Ectodermal cell (in vitro differentiated cells): ENCODE results near the gene TRIM23. TPM values are rescaled to one million over a fixed set of nuclear protein-coding genes. Genes with fewer than 3 reads are reported as not detected.

Experiments used
- H3K27ac ChIP-seq: 2 replicates; pipeline ENCODE4 v1.7.0; 2013; ENCODE audit warnings: mild to moderate bottlenecking, low read depth, low read length; ENCODE audit not compliant: insufficient read depth, poor library complexity, severe bottlenecking
- H3K27me3 ChIP-seq: 2 replicates; pipeline ENCODE4 v1.7.0; 2013; ENCODE audit warnings: mild to moderate bottlenecking, low read length; ENCODE audit not compliant: insufficient read depth, control insufficient read depth, poor library complexity, severe bottlenecking
- H3K36me3 ChIP-seq: one replicate; pipeline ENCODE4 v1.7.0; 2013; ENCODE audit warnings: low read length; ENCODE audit not compliant: control insufficient read depth, insufficient read depth
- H3K4me1 ChIP-seq: one replicate; pipeline ENCODE4 v1.7.0; 2013; ENCODE audit warnings: low read length; ENCODE audit not compliant: control insufficient read depth, insufficient read depth
- H3K4me3 ChIP-seq: 2 replicates; pipeline ENCODE4 v1.7.0; 2013; ENCODE audit warnings: low read depth, low read length, control low read depth; ENCODE audit not compliant: insufficient read depth
- H3K9me3 ChIP-seq: 2 replicates; pipeline ENCODE4 v1.7.0; 2013; ENCODE audit warnings: mild to moderate bottlenecking, low read length, moderate library complexity; ENCODE audit not compliant: control insufficient read depth
- WGBS, 2 experiments: methylation state at CpG; one replicate each; pipeline ENCODE4 v1.1.7; 2013; ENCODE audit warnings: missing lambda C conversion rate in 2 of 2; 5-methylcytosine and 5-hydroxymethylcytosine counted together
- polyA plus RNA-seq, 4 experiments: library from polyadenylated mRNA; stranded (reverse); fragments of 50-300 nt; gene quantifications; one replicate each; pipeline ENCODE4 v1.2.3, GENCODE V29; 2013

TRIM23 gene
- polyA plus RNA-seq (2013, experiment 1 of 4), result 16.1 TPM
- polyA plus RNA-seq (2013, experiment 2 of 4), result 15.1 TPM
- polyA plus RNA-seq (2013, experiment 3 of 4), result 13.2 TPM
- polyA plus RNA-seq (2013, experiment 4 of 4), result 14.0 TPM

DNA sequence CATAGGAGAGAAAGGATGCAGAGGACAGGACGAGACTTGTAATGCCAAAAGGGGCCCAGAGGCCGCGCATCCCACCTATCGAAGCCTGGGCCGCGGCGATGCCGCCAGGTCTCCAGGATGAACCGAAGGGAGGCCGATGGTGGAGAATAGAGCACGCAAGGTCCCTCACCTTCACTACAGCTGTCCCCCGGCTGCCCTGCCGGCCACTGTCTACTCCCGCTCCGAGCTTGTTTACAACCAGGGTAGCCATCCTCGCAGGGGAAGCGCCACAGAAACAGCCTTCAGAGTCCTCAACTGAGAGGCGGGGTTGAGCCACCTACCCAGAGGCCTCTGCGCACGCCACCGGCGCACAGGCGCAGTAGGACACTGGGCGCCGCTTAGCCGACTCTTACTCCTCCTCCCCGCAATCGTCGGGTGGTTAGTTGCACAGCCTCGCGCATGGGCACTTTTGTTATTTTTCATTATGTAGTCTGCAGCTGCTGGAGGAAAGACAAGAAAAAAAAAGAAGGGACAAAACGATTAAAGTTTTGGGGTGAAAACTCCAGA is at the start of gene TRIM23:
TSS of gene TRIM23 (minus strand) at position 309 of the 546 bp plus-strand sequence. CDS start at position 250, 59 bp downstream.
- peak within 1 kb of the TSS; percentile 91 for H3K4me3 ChIP-seq
- H3K27ac ChIP-seq, result peak within 1 kb of the TSS; percentile 81
- H3K9me3 ChIP-seq, result no peaks in the 10 kb centered on the region
- H3K4me1 ChIP-seq, result peaks cover 7% of the 10 kb centered on the region
- H3K27me3 ChIP-seq, result no peaks in the 10 kb centered on the region
- H3K36me3 ChIP-seq, result no peaks in the 10 kb centered on the region
- WGBS, 2 experiments, result 0% methylated on average over 30 to 32 of the region's 32 CpGs

DNA sequence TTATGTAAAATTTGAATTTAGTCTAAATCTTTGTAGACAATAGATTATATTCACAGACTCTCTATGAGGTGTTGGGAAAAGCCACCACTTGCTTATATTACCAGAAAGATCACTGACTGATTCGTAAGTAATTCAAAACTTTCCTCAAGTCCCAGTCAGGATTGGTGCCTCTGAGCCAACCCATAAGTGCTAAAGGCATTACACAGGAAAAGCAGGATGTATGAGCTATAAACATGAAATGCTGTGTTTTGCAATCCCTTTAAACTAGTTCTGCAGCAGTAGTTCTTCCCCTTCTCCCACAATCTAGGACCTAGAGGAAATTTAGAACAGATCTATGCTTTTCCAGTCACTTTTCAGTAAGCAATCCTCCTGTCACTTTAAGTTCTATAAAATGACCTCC is 48.7 kb upstream of the TRIM23 start:
- 92 to 94% methylated on average over 1 of the region's 1 CpG for WGBS, 2 experiments
- no peaks in the 10 kb centered on the region for H3K4me1 ChIP-seq
- no peak overlapping the region for H3K27ac ChIP-seq
- no peaks in the 10 kb centered on the region for H3K27me3 ChIP-seq
- H3K9me3 ChIP-seq, result no peaks in the 10 kb centered on the region
- no peak overlapping the region for H3K4me3 ChIP-seq
- H3K36me3 ChIP-seq, result no peaks in the 10 kb centered on the region

DNA sequence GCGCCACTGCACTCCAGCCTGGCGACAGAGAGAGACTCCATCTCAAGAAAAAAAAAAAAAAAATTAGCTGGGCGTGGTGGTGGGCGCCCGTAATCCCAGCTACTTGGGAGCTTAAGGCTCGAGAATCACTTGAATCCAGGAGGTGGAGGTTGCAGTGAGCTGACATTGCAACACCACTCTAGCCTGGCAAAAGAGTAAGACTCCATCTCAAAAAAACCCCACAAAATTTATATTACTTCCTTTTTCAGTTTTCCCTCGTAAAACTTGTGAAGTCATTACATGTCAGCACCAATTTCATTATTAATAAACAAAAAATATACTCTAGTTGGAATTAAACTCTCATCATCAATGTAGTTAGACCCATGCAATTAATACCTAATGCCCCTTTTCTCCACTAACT is 44.6 kb upstream of the TRIM23 start:
- Histone ChIP-seq H3K27ac (no peak overlapping the region), H3K36me3 (no peaks in the 10 kb centered on the region), H3K4me3 (no peak overlapping the region), H3K9me3 (no peaks in the 10 kb centered on the region), H3K4me1 (no peaks in the 10 kb centered on the region), H3K27me3 (no peaks in the 10 kb centered on the region)
- 84 to 86% methylated on average over 6 to 7 of the region's 7 CpGs for WGBS, 2 experiments

DNA sequence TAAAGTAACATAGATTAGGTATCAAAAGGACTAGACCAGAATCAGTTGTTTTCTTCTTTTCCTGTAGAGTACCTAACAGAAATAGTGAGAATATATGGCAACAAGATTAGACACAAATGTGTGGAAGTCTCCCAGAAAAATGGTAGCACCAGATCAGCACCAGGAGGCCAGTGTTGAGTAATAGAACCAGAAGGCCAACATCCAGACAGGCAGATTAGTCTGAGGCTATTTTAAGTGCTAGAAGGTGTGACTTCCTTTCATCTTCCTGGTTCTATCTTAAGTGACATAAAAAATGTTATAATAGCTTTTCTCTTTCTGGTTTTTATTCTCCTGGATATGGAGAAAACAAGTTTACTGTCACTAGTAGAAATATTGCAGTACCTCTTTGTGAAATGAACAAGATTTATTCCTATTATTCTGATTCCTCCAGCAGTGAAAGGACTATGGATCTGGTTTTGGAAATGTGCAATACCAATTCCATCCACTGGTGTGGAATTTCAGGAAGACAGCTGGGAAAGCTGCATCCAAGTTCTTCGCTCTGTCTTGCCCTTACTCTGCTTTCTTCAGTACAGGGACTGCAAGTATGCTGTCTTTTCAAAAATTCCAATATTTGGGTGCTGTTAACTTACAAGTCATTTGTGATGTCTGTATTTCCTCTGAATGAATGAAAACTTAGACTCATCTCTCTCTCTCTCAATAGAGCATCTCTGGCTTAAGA is 39.8 kb upstream of the TRIM23 start:
- H3K4me3 ChIP-seq, result no peak overlapping the region
- no peaks in the 10 kb centered on the region for H3K36me3 ChIP-seq
- no peak overlapping the region for H3K27ac ChIP-seq
- no peaks in the 10 kb centered on the region for H3K4me1 ChIP-seq
- 94 to 97% methylated on average over 1 of the region's 1 CpG for WGBS, 2 experiments
- no peaks in the 10 kb centered on the region for H3K27me3 ChIP-seq
- no peaks in the 10 kb centered on the region for H3K9me3 ChIP-seq

DNA sequence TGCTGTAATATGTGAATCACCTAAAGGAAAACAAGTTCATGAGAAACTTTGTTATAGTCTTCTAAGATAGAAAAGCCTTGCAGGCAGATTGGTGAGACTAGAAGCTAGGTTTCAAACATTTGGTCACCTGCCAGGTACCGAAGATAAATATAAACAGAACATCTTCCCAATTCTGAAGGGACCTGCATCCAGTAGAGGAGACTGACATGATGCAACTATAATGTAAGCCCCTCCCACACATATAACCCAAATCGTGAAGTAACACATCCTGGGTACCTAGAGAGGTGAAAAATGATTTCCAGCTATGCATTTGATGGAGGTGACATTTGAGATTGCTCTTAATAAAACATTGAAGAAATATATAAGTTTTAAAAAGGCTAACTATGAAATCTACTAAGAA is 30.6 kb upstream of the TRIM23 start:
- Histone ChIP-seq H3K4me3 (no peak overlapping the region), H3K27me3 (no peaks in the 10 kb centered on the region), H3K36me3 (no peaks in the 10 kb centered on the region), H3K9me3 (no peaks in the 10 kb centered on the region), H3K27ac (no peak overlapping the region), H3K4me1 (no peaks in the 10 kb centered on the region)
- 82 to 92% methylated on average over 1 to 2 of the region's 2 CpGs for WGBS, 2 experiments

DNA sequence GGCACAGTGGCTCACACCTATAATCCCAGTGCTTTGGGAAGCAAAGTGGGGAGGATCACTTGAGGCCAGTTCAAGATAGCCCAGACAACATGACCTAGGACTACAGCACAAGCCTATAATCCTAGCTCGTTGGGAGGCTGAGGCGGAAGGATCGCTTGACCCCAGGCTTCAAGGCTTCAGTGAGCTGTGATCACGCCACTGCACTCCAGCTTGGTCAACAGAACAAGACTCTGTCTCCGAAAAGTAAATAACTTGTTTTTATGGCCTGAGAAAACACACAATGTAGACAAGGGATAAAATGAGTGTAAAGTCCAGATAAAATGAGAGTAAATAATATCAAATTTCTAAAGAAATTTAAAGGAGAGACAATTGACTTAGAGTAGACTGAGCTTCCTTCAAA is 27.0 kb upstream of the TRIM23 start:
- 86 to 88% methylated on average over 5 of the region's 5 CpGs for WGBS, 2 experiments
- no peak overlapping the region for H3K27ac ChIP-seq
- no peaks in the 10 kb centered on the region for H3K9me3 ChIP-seq
- H3K4me3 ChIP-seq, result no peak overlapping the region
- no peaks in the 10 kb centered on the region for H3K36me3 ChIP-seq
- no peaks in the 10 kb centered on the region for H3K4me1 ChIP-seq
- no peaks in the 10 kb centered on the region for H3K27me3 ChIP-seq

DNA sequence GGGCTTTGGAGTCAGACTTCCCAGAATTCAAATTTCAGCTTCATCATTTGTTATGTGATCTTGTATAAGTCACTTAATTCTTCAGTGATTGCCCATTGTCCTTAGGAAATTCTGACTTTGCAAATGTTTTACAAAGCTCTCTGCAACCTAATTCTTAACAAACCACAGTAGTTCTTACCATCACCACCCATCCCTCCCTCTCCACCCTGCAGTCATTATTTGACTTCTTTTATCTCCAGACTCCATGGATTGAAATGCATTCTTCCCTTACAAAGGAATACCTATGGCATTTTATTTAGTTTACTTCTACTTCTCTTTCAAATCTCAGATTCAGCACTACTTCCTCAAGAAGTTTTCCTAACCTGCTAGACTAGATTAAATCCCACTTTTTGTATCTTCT is 23.8 kb upstream of the TRIM23 start:
- H3K36me3 ChIP-seq, result no peaks in the 10 kb centered on the region
- H3K27ac ChIP-seq, result no peak overlapping the region
- no peaks in the 10 kb centered on the region for H3K9me3 ChIP-seq

DNA sequence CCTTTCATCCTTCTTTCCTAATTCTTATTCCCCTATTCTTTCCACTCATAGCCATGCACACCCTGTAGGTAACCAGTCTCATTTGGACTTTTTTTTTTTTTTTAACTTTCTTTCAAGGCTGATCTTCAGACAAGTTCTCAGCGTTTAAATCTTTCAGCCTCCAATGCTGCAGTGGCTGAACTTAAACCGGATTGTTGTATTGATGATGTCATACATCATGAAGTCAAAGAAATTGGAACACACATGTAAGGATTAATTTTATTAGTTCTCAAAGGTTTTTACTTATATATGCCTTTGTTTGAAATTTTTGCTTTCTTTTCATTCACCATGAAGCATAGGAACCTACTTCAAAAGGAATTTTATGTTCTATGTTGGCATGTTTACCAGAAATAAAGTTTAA is 22.8 kb upstream of the TRIM23 start:
- 100% methylated on average over 2 of the region's 2 CpGs for WGBS, 2 experiments
- Histone ChIP-seq H3K27ac (no peak overlapping the region), H3K4me3 (no peak overlapping the region), H3K4me1 (no peaks in the 10 kb centered on the region), H3K36me3 (no peaks in the 10 kb centered on the region), H3K27me3 (no peaks in the 10 kb centered on the region), H3K9me3 (no peaks in the 10 kb centered on the region)

More for the DNA sequence above, 23.8 kb upstream of the TRIM23 start:
- Histone ChIP-seq H3K4me3 (no peak overlapping the region), H3K4me1 (no peaks in the 10 kb centered on the region), H3K27me3 (no peaks in the 10 kb centered on the region)

DNA sequence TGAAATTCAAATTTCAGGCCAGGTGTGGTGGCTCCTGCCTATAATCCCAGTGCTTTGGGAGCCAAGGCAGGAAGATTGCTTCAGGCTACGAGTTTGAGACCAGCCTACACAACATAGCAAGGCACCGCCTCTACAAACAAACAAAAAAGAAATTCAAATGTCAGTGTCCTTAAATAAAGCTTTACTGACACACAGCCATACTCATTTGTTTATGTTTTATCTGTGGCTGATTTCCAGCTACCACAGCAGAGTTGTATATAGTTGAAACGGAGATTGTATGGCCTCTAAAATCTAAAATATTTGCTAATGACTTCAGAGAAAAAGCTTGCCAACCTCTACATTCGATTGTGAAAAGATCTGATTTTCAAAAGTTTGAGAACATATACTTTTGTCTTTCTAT is 16.1 kb upstream of the TRIM23 start:
- Histone ChIP-seq H3K27ac (no peak overlapping the region), H3K36me3 (peaks cover 7% of the 10 kb centered on the region), H3K4me3 (no peak overlapping the region), H3K9me3 (no peaks in the 10 kb centered on the region), H3K4me1 (no peaks in the 10 kb centered on the region), H3K27me3 (no peaks in the 10 kb centered on the region)
- WGBS, 2 experiments, result 97 to 98% methylated on average over 3 to 4 of the region's 4 CpGs

DNA sequence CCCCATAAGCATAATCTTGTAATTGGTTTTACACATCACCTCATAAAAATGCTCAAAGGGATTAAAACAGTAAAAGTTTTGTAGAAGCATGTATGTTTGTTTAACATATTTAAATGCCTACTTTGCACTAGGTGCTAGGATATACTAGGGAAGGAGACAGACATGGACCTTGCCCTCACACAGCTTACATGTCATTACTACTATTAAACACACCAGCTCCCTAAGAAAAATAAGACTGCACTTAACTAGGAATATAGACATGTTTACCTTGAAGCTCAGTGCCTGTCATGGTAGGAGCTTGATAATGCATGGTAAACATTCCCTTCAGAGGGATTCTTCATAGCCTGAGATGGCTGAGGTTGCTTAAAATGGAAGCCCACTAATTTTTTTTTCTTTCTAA is 6.8 kb upstream of the TRIM23 start:
- no peaks in the 10 kb centered on the region for H3K9me3 ChIP-seq
- no peaks in the 10 kb centered on the region for H3K27me3 ChIP-seq
- H3K36me3 ChIP-seq, result no peaks in the 10 kb centered on the region
- no peak overlapping the region for H3K4me3 ChIP-seq
- H3K27ac ChIP-seq, result no peak overlapping the region
- H3K4me1 ChIP-seq, result no peaks in the 10 kb centered on the region
